Stimulated activated naive B cell treated with anti-CD40 and anti-IgM and Interleukin-4, amounts not matched to agents 10 μg/mL and 1 μg/mL and 100 μg/mL, for 72 hours (primary cell): Measurements from ENCODE around the gene PIP4K2C.
"Not testable (repeated sequence)": the region's sequence is repeated elsewhere in the genome, so short reads cannot be mapped to it uniquely, and the experiment has no call there.

Source experiments
- ATAC-seq, 2 donors: fragments of 150-1000 bp; cut with Tn5 transposase; replicated peaks; 2 replicates each; pipeline ENCODE4 v1.10.0; 2021; ENCODE audit warnings: moderate library complexity in 1 of 2
- DNase-seq: peaks from one replicate; pipeline ENCODE4 v3.0.0; 2021
- H3K27ac Mint-ChIP-seq: one replicate; pipeline ENCODE4 v1.8.0; 2022; ENCODE audit warnings: mild to moderate bottlenecking, mixed read lengths
- H3K27me3 Mint-ChIP-seq, 2 donors: one replicate each; pipeline ENCODE4 v1.8.0; 2022; ENCODE audit warnings: mixed read lengths in 2 of 2
- H3K36me3 Mint-ChIP-seq, 2 donors: one replicate each; pipeline ENCODE4 v1.8.0; 2022; ENCODE audit warnings: mixed read lengths in 2 of 2, mild to moderate bottlenecking in 1 of 2
- H3K4me1 Mint-ChIP-seq, 2 donors: one replicate each; pipeline ENCODE4 v1.8.0; 2022; ENCODE audit warnings: mixed read lengths in 2 of 2, mild to moderate bottlenecking in 1 of 2
- H3K4me3 Mint-ChIP-seq, 2 donors: one replicate each; pipeline ENCODE4 v1.8.0; 2022; ENCODE audit warnings: mild to moderate bottlenecking in 2 of 2, mixed read lengths in 2 of 2, moderate library complexity in 1 of 2
- H3K9me3 Mint-ChIP-seq, 2 donors: one replicate each; pipeline ENCODE4 v1.8.0; 2022; ENCODE audit warnings: mixed read lengths in 2 of 2, mild to moderate bottlenecking in 1 of 2

Gene PIP4K2C

GRCh38 chr12:57551637-57552305 is 39.2 kb upstream of the PIP4K2C start:
- ATAC-seq: no peak
- Mint-ChIP-seq H3K27ac (no peak overlapping the region), H3K4me3 (no peak overlapping the region), H3K4me1 (peaks cover 18 to 33% of the 10 kb centered on the region in 2 donors), H3K36me3 (no peaks in the 10 kb centered on the region), H3K27me3 (peaks cover 36 to 42% of the 10 kb centered on the region in 2 donors), H3K9me3 (no peaks in the 10 kb centered on the region)
- DNase-seq: no peak

- H3K36me3 Mint-ChIP-seq: no peaks in the 10 kb centered on the region
- DNase-seq: no peak
- H3K4me1 Mint-ChIP-seq: peaks cover 18 to 30% of the 10 kb centered on the region in 2 donors
- H3K4me3 Mint-ChIP-seq: no peak overlapping the region
- peaks cover 36 to 44% of the 10 kb centered on the region in 2 donors for H3K27me3 Mint-ChIP-seq
- ATAC-seq: no peak
- H3K9me3 Mint-ChIP-seq: no peaks in the 10 kb centered on the region
- no peak overlapping the region for H3K27ac Mint-ChIP-seq
Measured at GRCh38 chr12:57552306-57552651, 38.7 kb upstream of the PIP4K2C start.

- Mint-ChIP-seq H3K27ac (no peak overlapping the region), H3K36me3 (no peaks in the 10 kb centered on the region), H3K27me3 (peaks cover 36 to 44% of the 10 kb centered on the region in 2 donors), H3K4me1 (peaks cover 18 to 26% of the 10 kb centered on the region in 2 donors), H3K4me3 (no peak overlapping the region), H3K9me3 (no peaks in the 10 kb centered on the region)
- ATAC-seq (no peak), DNase-seq (no peak)
Measured at GRCh38 chr12:57552835-57553313, 38.1 kb upstream of the PIP4K2C start.

GRCh38 chr12:57553343-57554202 is 37.4 kb upstream of the PIP4K2C start:
- no peak for DNase-seq
- no peak overlapping the region for H3K27ac Mint-ChIP-seq
- no peak for ATAC-seq
- peaks cover 34 to 43% of the 10 kb centered on the region in 2 donors for H3K27me3 Mint-ChIP-seq
- no peaks in the 10 kb centered on the region for H3K9me3 Mint-ChIP-seq
- H3K36me3 Mint-ChIP-seq: no peaks in the 10 kb centered on the region
- no peak overlapping the region for H3K4me3 Mint-ChIP-seq
- H3K4me1 Mint-ChIP-seq: peaks cover 17 to 23% of the 10 kb centered on the region in 2 donors

GRCh38 chr12:57554453-57554852 is 36.5 kb upstream of the PIP4K2C start:
- H3K4me1 Mint-ChIP-seq: peaks cover 8 to 14% of the 10 kb centered on the region in 2 donors
- no peaks in the 10 kb centered on the region for H3K9me3 Mint-ChIP-seq
- DNase-seq (no peak), ATAC-seq (no peak)
- no peaks in the 10 kb centered on the region for H3K36me3 Mint-ChIP-seq
- H3K4me3 Mint-ChIP-seq: no peak overlapping the region
- H3K27me3 Mint-ChIP-seq: peaks cover 25 to 37% of the 10 kb centered on the region in 2 donors
- no peak overlapping the region for H3K27ac Mint-ChIP-seq

GRCh38 chr12:57554897-57555296 is 36.1 kb upstream of the PIP4K2C start:
- H3K27me3 Mint-ChIP-seq: peaks cover 21 to 36% of the 10 kb centered on the region in 2 donors

GRCh38 chr12:57558864-57559263 is 32.1 kb upstream of the PIP4K2C start:
- Mint-ChIP-seq H3K4me1 (no peaks in the 10 kb centered on the region), H3K4me3 (no peak overlapping the region), H3K27me3 (peaks cover 17 to 30% of the 10 kb centered on the region in 2 donors)

More at GRCh38 chr12:57554897-57555296, 36.1 kb upstream of the PIP4K2C start:
- Mint-ChIP-seq H3K36me3 (no peaks in the 10 kb centered on the region), H3K27ac (no peak overlapping the region), H3K4me3 (no peak overlapping the region), H3K9me3 (no peaks in the 10 kb centered on the region), H3K4me1 (peaks cover 6 to 10% of the 10 kb centered on the region in 2 donors)
- no peak for DNase-seq
- ATAC-seq: no peak

GRCh38 chr12:57560516-57560915 is 30.5 kb upstream of the PIP4K2C start:
- no peak overlapping the region for H3K27ac Mint-ChIP-seq
- H3K4me1 Mint-ChIP-seq: no peaks in the 10 kb centered on the region
- no peaks in the 10 kb centered on the region for H3K9me3 Mint-ChIP-seq
- ATAC-seq (no peak), DNase-seq (no peak)
- H3K27me3 Mint-ChIP-seq: peaks cover 27 to 38% of the 10 kb centered on the region in 2 donors
- H3K36me3 Mint-ChIP-seq: peaks cover 0 to 6% of the 10 kb centered on the region in 2 donors
- H3K4me3 Mint-ChIP-seq: no peak overlapping the region

More at GRCh38 chr12:57558864-57559263, 32.1 kb upstream of the PIP4K2C start:
- ATAC-seq (no peak), DNase-seq (no peak)
- Mint-ChIP-seq H3K9me3 (no peaks in the 10 kb centered on the region), H3K27ac (no peak overlapping the region), H3K36me3 (no peaks in the 10 kb centered on the region)

- H3K36me3 Mint-ChIP-seq, H3K9me3 Mint-ChIP-seq, ATAC-seq, H3K27ac Mint-ChIP-seq, H3K4me1 Mint-ChIP-seq, DNase-seq, H3K4me3 Mint-ChIP-seq: not testable (repeated sequence)
- peaks cover 27 to 38% of the 10 kb centered on the region in 2 donors for H3K27me3 Mint-ChIP-seq
Measured at GRCh38 chr12:57561117-57561516, 29.9 kb upstream of the PIP4K2C start.

- Mint-ChIP-seq H3K9me3 (no peaks in the 10 kb centered on the region), H3K27me3 (peaks cover 31 to 38% of the 10 kb centered on the region in 2 donors), H3K4me3 (no peak overlapping the region), H3K27ac (no peak overlapping the region), H3K4me1 (no peaks in the 10 kb centered on the region), H3K36me3 (peaks cover 0 to 6% of the 10 kb centered on the region in 2 donors)
- no peak for ATAC-seq
- DNase-seq: no peak
Measured at GRCh38 chr12:57563358-57563757, 27.6 kb upstream of the PIP4K2C start.

GRCh38 chr12:57564178-57564740 is 26.7 kb upstream of the PIP4K2C start:
- ATAC-seq: no peak
- Mint-ChIP-seq H3K36me3 (peaks cover 0 to 6% of the 10 kb centered on the region in 2 donors), H3K4me1 (no peaks in the 10 kb centered on the region), H3K4me3 (no peak overlapping the region), H3K27me3 (peaks cover 40 to 47% of the 10 kb centered on the region in 2 donors), H3K27ac (no peak overlapping the region), H3K9me3 (no peaks in the 10 kb centered on the region)
- DNase-seq: no peak

GRCh38 chr12:57568838-57569237 is 22.2 kb upstream of the PIP4K2C start:
- Mint-ChIP-seq H3K9me3 (no peaks in the 10 kb centered on the region), H3K4me1 (no peaks in the 10 kb centered on the region), H3K27ac (no peak overlapping the region), H3K36me3 (peaks cover 0 to 6% of the 10 kb centered on the region in 2 donors), H3K27me3 (peaks cover 40 to 42% of the 10 kb centered on the region in 2 donors), H3K4me3 (no peak overlapping the region)
- DNase-seq (no peak), ATAC-seq (no peak)

GRCh38 chr12:57569858-57570257 is 21.1 kb upstream of the PIP4K2C start:
- no peak overlapping the region for H3K27ac Mint-ChIP-seq
- DNase-seq (no peak), ATAC-seq (no peak)
- no peak overlapping the region for H3K4me3 Mint-ChIP-seq
- H3K36me3 Mint-ChIP-seq: peaks cover 0 to 1% of the 10 kb centered on the region in 2 donors
- peaks cover 32% of the 10 kb centered on the region in 2 donors for H3K27me3 Mint-ChIP-seq
- H3K4me1 Mint-ChIP-seq: no peaks in the 10 kb centered on the region
- no peaks in the 10 kb centered on the region for H3K9me3 Mint-ChIP-seq

- not testable (repeated sequence) for H3K36me3 Mint-ChIP-seq, H3K27ac Mint-ChIP-seq, ATAC-seq, H3K4me3 Mint-ChIP-seq, H3K4me1 Mint-ChIP-seq, H3K9me3 Mint-ChIP-seq, DNase-seq
- peaks cover 29 to 35% of the 10 kb centered on the region in 2 donors for H3K27me3 Mint-ChIP-seq
Measured at GRCh38 chr12:57570438-57570837, 20.6 kb upstream of the PIP4K2C start.
